ENCODE data around the gene KIF13A.
"Not testable (repeated sequence)": the region's sequence is repeated elsewhere in the genome, so short reads cannot be mapped to it uniquely, and the experiment has no call there.

KIF13A gene

GRCh38 chr6:17957904-17958620 is 29.4 kb downstream of the KIF13A start:
- Histone ChIP-seq H3K27ac (ENCODE audit: low read length) (no peak overlapping the region), H3K27me3 (ENCODE audit: control insufficient read depth, insufficient read depth, low read length) (no peaks in the 10 kb centered on the region), H3K9me3 (ENCODE audit: control insufficient read depth, insufficient read depth, low read length) (no peaks in the 10 kb centered on the region), H3K4me1 (ENCODE audit: control insufficient read depth, insufficient read depth, low read length) (peaks cover 4% of the 10 kb centered on the region; the same call in 1 of the 2 replicates), H3K4me3 (ENCODE audit: low read length) (no peak overlapping the region), H3K36me3 (ENCODE audit: control insufficient read depth, insufficient read depth, low read length) (no peaks in the 10 kb centered on the region)
- no peak for DNase-seq (ENCODE audit: low read depth, low spot score)
- WGBS (ENCODE audit: insufficient coverage, insufficient read length) = no CpG with 5 or more reads among the region's 4 CpGs

GRCh38 chr6:17957498-17957897 is 29.9 kb downstream of the KIF13A start:
- Histone ChIP-seq H3K27me3 (ENCODE audit: control insufficient read depth, insufficient read depth, low read length) (no peaks in the 10 kb centered on the region), H3K4me3 (ENCODE audit: low read length) (no peak overlapping the region), H3K9me3 (ENCODE audit: control insufficient read depth, insufficient read depth, low read length) (no peaks in the 10 kb centered on the region), H3K36me3 (ENCODE audit: control insufficient read depth, insufficient read depth, low read length) (no peaks in the 10 kb centered on the region), H3K27ac (ENCODE audit: low read length) (no peak overlapping the region), H3K4me1 (ENCODE audit: control insufficient read depth, insufficient read depth, low read length) (peaks cover 4% of the 10 kb centered on the region; the same call in 1 of the 2 replicates)
- no CpG with 5 or more reads among the region's 1 CpG for WGBS (ENCODE audit: insufficient coverage, insufficient read length)
- no peak for DNase-seq (ENCODE audit: low read depth, low spot score)

DNA sequence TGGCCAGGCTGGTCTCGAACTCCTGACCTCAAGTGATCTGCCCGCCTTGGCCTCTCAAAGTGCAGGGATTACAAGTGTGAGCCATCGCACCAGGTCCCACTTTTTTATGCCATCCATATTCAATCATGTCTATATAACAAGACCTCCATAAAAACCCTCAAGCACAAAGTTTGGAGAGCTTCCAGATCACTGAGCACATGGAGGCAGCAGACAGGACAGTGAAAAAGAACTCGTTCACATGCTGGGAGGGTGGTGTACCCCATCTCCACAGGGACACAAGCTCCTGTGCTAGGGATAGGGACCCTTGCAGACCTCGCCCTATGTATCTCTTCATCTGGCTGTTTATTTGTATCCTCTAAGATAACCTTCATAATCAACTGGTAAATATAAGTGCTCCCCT is 30.3 kb downstream of the KIF13A start:
- Histone ChIP-seq H3K4me1 (ENCODE audit: control insufficient read depth, insufficient read depth, low read length) (peaks cover 4% of the 10 kb centered on the region; the same call in 1 of the 2 replicates), H3K36me3 (ENCODE audit: control insufficient read depth, insufficient read depth, low read length) (no peaks in the 10 kb centered on the region), H3K9me3 (ENCODE audit: control insufficient read depth, insufficient read depth, low read length) (no peaks in the 10 kb centered on the region), H3K27ac (ENCODE audit: low read length) (no peak overlapping the region), H3K4me3 (ENCODE audit: low read length) (no peak overlapping the region), H3K27me3 (ENCODE audit: control insufficient read depth, insufficient read depth, low read length) (no peaks in the 10 kb centered on the region)
- no peak for DNase-seq (ENCODE audit: low read depth, low spot score)
- WGBS (ENCODE audit: insufficient coverage, insufficient read length) = no CpG with 5 or more reads among the region's 5 CpGs

DNA sequence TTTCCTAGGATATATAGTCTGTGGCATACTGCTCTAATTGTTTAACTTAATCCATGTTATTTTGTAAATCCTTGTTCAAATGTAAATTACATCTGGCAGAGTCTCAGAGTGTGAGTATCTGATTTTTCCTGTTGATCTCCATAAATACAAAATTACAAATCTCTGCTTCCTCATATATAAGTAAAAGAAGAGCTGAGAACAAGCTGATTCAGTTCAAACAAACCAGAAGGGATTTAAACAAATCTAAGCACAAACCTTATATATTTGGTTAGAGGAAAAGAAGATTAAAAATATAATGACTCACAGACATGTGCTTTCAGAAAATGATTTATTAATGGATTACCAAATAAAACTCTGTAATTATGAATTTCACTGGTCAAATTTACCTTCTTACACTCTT is 37.3 kb downstream of the KIF13A start:
- Histone ChIP-seq H3K27ac (ENCODE audit: low read length) (no peak overlapping the region), H3K36me3 (ENCODE audit: control insufficient read depth, insufficient read depth, low read length) (no peaks in the 10 kb centered on the region)

GRCh38 chr6:17949168-17949567 is 38.3 kb downstream of the KIF13A start:
- DNase-seq (ENCODE audit: low read depth, low spot score) = no peak
- Histone ChIP-seq H3K27ac (ENCODE audit: low read length) (no peak overlapping the region), H3K27me3 (ENCODE audit: control insufficient read depth, insufficient read depth, low read length) (no peaks in the 10 kb centered on the region), H3K36me3 (ENCODE audit: control insufficient read depth, insufficient read depth, low read length) (no peaks in the 10 kb centered on the region), H3K4me3 (ENCODE audit: low read length) (no peak overlapping the region), H3K9me3 (ENCODE audit: control insufficient read depth, insufficient read depth, low read length) (no peaks in the 10 kb centered on the region), H3K4me1 (ENCODE audit: control insufficient read depth, insufficient read depth, low read length) (no peaks in the 10 kb centered on the region)
- WGBS (ENCODE audit: insufficient coverage, insufficient read length) = no CpG with 5 or more reads among the region's 2 CpGs

More for the DNA sequence above, 37.3 kb downstream of the KIF13A start:
- Histone ChIP-seq H3K4me1 (ENCODE audit: control insufficient read depth, insufficient read depth, low read length) (no peaks in the 10 kb centered on the region), H3K9me3 (ENCODE audit: control insufficient read depth, insufficient read depth, low read length) (no peaks in the 10 kb centered on the region), H3K27me3 (ENCODE audit: control insufficient read depth, insufficient read depth, low read length) (no peaks in the 10 kb centered on the region), H3K4me3 (ENCODE audit: low read length) (no peak overlapping the region)
- DNase-seq (ENCODE audit: low read depth, low spot score) = no peak

- Histone ChIP-seq H3K36me3 (ENCODE audit: control insufficient read depth, insufficient read depth, low read length) (no peaks in the 10 kb centered on the region), H3K4me1 (ENCODE audit: control insufficient read depth, insufficient read depth, low read length) (no peaks in the 10 kb centered on the region), H3K4me3 (ENCODE audit: low read length) (no peak overlapping the region), H3K9me3 (ENCODE audit: control insufficient read depth, insufficient read depth, low read length) (no peaks in the 10 kb centered on the region), H3K27ac (ENCODE audit: low read length) (no peak overlapping the region), H3K27me3 (ENCODE audit: control insufficient read depth, insufficient read depth, low read length) (no peaks in the 10 kb centered on the region)
- DNase-seq (ENCODE audit: low read depth, low spot score) = no peak
- 100% methylated on average over 1 of the region's 7 CpGs for WGBS (ENCODE audit: insufficient coverage, insufficient read length)
Measured at GRCh38 chr6:17948725-17949124, 38.7 kb downstream of the KIF13A start.

GRCh38 chr6:17947574-17947973 is 39.9 kb downstream of the KIF13A start:
- WGBS (ENCODE audit: insufficient coverage, insufficient read length) = no CpG with 5 or more reads among the region's 7 CpGs
- not testable (repeated sequence) for H3K27ac ChIP-seq (ENCODE audit: low read length); H3K36me3 ChIP-seq (ENCODE audit: control insufficient read depth, insufficient read depth, low read length); H3K4me3 ChIP-seq (ENCODE audit: low read length); H3K9me3 ChIP-seq (ENCODE audit: control insufficient read depth, insufficient read depth, low read length); H3K4me1 ChIP-seq (ENCODE audit: control insufficient read depth, insufficient read depth, low read length); DNase-seq (ENCODE audit: low read depth, low spot score); H3K27me3 ChIP-seq (ENCODE audit: control insufficient read depth, insufficient read depth, low read length)

DNA sequence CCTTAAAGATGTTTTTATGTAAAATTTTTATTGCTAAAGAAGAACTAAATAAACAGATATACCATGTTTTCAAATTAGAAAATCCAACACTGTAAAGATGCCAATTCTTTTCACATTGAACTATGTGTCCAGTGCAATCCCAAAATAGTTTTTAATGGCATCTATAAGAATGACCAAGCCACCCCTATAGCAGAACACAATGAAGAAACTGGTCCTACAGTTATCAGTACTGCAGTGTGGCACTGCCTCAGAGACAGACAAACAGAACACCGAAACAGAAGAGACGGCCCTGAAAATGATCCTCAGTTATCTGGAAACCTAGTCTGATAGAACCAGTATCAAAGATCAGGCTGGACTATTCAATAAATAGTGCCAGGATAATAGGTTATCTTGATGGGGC is 41.9 kb downstream of the KIF13A start:
- Histone ChIP-seq H3K4me1 (ENCODE audit: control insufficient read depth, insufficient read depth, low read length) (no peaks in the 10 kb centered on the region), H3K27ac (ENCODE audit: low read length) (no peak overlapping the region), H3K9me3 (ENCODE audit: control insufficient read depth, insufficient read depth, low read length) (no peaks in the 10 kb centered on the region), H3K36me3 (ENCODE audit: control insufficient read depth, insufficient read depth, low read length) (no peaks in the 10 kb centered on the region), H3K27me3 (ENCODE audit: control insufficient read depth, insufficient read depth, low read length) (no peaks in the 10 kb centered on the region), H3K4me3 (ENCODE audit: low read length) (no peak overlapping the region)
- WGBS (ENCODE audit: insufficient coverage, insufficient read length) = no CpG with 5 or more reads among the region's 2 CpGs
- DNase-seq (ENCODE audit: low read depth, low spot score) = no peak

GRCh38 chr6:17945111-17945510 is 42.3 kb downstream of the KIF13A start:
- no CpG with 5 or more reads among the region's 2 CpGs for WGBS (ENCODE audit: insufficient coverage, insufficient read length)
- Histone ChIP-seq H3K27me3 (ENCODE audit: control insufficient read depth, insufficient read depth, low read length) (no peaks in the 10 kb centered on the region), H3K4me3 (ENCODE audit: low read length) (no peak overlapping the region), H3K9me3 (ENCODE audit: control insufficient read depth, insufficient read depth, low read length) (no peaks in the 10 kb centered on the region), H3K36me3 (ENCODE audit: control insufficient read depth, insufficient read depth, low read length) (no peaks in the 10 kb centered on the region), H3K4me1 (ENCODE audit: control insufficient read depth, insufficient read depth, low read length) (no peaks in the 10 kb centered on the region), H3K27ac (ENCODE audit: low read length) (no peak overlapping the region)
- DNase-seq (ENCODE audit: low read depth, low spot score) = no peak

- H3K36me3 ChIP-seq (ENCODE audit: control insufficient read depth, insufficient read depth, low read length) = no peaks in the 10 kb centered on the region
- H3K27ac ChIP-seq (ENCODE audit: low read length) = no peak overlapping the region
- peaks cover 1% of the 10 kb centered on the region; the same call in 1 of the 2 replicates for H3K4me1 ChIP-seq (ENCODE audit: control insufficient read depth, insufficient read depth, low read length)
- H3K4me3 ChIP-seq (ENCODE audit: low read length) = no peak overlapping the region
- DNase-seq (ENCODE audit: low read depth, low spot score) = no peak
- H3K27me3 ChIP-seq (ENCODE audit: control insufficient read depth, insufficient read depth, low read length) = no peaks in the 10 kb centered on the region
- no CpG with 5 or more reads among the region's 4 CpGs for WGBS (ENCODE audit: insufficient coverage, insufficient read length)
- no peaks in the 10 kb centered on the region for H3K9me3 ChIP-seq (ENCODE audit: control insufficient read depth, insufficient read depth, low read length)
Measured at GRCh38 chr6:17941318-17941717, 46.1 kb downstream of the KIF13A start.

DNA sequence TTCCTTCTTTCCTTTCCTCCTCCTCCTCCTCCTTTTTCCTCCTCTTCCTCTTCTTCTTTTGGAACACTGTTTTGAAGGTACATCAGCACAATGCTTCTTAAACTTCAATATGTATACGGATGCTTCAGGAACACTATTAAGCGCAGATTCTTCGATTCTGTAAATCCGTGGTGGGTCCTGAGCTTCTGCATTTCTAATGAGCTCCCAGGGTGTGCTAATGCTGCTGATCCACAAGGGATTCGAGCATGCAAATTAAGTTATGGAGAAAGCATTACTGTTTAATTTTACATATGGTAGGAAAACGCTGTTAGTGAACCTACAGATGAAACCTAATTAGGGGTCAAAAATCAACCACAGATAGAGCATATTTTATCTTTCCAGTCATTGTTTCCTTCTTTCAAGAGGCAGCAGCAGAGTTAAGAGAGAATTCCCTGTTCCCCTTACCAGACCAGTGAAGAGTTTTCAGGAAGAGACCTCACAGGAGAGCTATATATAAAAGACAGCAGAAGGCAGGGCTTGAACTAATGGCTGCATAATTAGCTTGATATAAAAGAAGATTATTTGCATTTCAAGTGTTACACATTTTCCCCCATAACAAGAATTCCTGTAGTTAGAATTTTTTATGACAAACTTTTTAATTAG is 47.2 kb downstream of the KIF13A start:
- Histone ChIP-seq H3K27me3 (ENCODE audit: control insufficient read depth, insufficient read depth, low read length) (no peaks in the 10 kb centered on the region), H3K4me3 (ENCODE audit: low read length) (peak overlapping the region; percentile 1; the same call in 1 of the 2 replicates), H3K4me1 (ENCODE audit: control insufficient read depth, insufficient read depth, low read length) (peaks cover 1% of the 10 kb centered on the region; the same call in 1 of the 2 replicates), H3K27ac (ENCODE audit: low read length) (no peak overlapping the region), H3K36me3 (ENCODE audit: control insufficient read depth, insufficient read depth, low read length) (no peaks in the 10 kb centered on the region), H3K9me3 (ENCODE audit: control insufficient read depth, insufficient read depth, low read length) (no peaks in the 10 kb centered on the region)
- no peak for DNase-seq (ENCODE audit: low read depth, low spot score)
- WGBS (ENCODE audit: insufficient coverage, insufficient read length) = no CpG with 5 or more reads among the region's 6 CpGs

Data from iPS DF 6.9 (cell line).